ENCODE measurements around the gene LYRM4.

DNA sequence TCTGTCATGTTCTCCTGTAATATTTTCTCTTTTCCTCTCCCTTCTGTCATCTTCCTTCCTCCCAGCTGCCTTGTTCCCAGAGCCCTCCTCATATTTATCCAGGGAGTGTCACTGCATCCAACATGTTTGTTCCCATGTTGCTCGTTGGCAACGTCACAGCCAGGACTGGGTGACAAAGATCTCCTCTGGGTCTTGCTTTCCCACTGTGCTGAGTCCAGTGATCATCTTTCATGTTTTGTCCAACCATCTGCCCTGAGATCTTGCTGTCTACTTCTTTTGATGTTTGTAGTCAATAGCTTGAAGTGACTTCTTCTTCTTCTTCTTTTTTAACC is 27.2 kb upstream of the LYRM4 start:
- TF ChIP-seq, protein P1, sequence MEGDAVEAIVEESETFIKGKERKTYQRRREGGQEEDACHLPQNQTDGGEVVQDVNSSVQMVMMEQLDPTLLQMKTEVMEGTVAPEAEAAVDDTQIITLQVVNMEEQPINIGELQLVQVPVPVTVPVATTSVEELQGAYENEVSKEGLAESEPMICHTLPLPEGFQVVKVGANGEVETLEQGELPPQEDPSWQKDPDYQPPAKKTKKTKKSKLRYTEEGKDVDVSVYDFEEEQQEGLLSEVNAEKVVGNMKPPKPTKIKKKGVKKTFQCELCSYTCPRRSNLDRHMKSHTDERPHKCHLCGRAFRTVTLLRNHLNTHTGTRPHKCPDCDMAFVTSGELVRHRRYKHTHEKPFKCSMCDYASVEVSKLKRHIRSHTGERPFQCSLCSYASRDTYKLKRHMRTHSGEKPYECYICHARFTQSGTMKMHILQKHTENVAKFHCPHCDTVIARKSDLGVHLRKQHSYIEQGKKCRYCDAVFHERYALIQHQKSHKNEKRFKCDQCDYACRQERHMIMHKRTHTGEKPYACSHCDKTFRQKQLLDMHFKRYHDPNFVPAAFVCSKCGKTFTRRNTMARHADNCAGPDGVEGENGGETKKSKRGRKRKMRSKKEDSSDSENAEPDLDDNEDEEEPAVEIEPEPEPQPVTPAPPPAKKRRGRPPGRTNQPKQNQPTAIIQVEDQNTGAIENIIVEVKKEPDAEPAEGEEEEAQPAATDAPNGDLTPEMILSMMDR (optimal IDR thresholded peaks at IDR 0.05 in 1 of 3, IDR thresholded peaks at IDR 0.05 in 1 of 3, conservative IDR thresholded peaks at IDR 0.05 in 1 of 3; ENCODE audit: extremely low read depth in 1 of 3, insufficient read depth in 2 of 3, low read length in 3 of 3): no peak
- no peak for TF ChIP-seq EZH2 (IDR thresholded peaks at IDR 0.05; ENCODE audit: low read length)
